ENCODE data around the gene COG5. TPM values are rescaled to one million over a fixed set of nuclear protein-coding genes. Genes with fewer than 3 reads are reported as not detected.

Gene COG5
- total and polyA plus RNA-seq, 2 donors, result 15.4 to 79.4 TPM

DNA sequence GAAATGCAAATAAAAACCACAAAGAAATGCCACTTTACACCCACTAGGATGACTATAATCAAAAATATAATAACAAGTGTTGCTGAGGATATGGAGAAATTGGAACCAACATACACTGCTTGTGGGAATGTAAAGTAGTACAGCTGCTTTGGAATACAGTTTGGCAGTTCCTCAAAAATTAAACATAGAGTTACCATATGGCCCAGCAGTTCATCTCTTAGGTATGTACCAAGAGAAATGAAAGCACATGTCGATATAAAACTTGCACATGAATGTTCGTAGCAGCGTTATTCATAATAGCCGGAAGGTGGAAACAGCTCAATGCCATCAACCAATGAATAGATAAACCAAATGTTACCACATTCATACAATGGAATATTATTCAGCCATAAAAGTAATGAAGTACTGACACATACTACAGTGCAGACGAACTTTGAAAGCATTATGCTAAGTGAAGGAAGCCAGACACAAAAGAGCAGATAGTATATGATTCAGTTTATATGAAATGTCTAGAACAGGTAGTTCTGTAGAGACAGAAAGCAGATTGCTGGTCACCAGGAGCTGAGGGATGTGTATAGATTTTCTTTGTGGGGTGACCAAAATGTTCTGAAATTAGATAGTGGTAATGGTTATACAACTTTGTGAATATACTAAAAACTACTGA lies 28.8 kb upstream of the COG5 start:
- Histone ChIP-seq H3K4me3 (ENCODE audit: low read depth, low read length) (no peak overlapping the region), H3K36me3 (ENCODE audit: insufficient read depth) (peaks cover 4% of the 10 kb centered on the region), H3K4me1 (ENCODE audit: insufficient read depth) (no peaks in the 10 kb centered on the region), H3K27ac (ENCODE audit: low read depth) (no peak overlapping the region)
- 90% methylated on average over 5 of the region's 5 CpGs for WGBS
- DNase-seq (ENCODE audit: extremely low spot score), result no peak

DNA sequence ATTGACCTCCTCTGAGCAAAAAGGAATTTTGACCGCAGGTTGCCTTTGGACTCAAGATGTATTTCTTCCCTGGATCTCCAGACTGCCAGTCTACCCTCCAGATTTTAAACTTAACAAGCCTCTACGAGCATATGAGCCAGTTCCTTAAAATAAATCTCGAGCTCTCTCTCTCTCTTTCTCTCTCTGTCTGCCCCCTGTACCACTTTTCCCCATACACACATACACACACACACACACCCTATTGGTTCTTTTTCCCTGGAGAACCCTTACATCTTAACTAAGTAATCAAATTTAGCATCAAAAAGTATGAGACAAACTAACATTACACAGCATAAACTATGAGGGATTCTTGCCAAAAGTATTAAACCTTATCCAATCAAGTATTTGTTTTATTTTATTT lies 27.7 kb upstream of the COG5 start:
- Histone ChIP-seq H3K36me3 (ENCODE audit: insufficient read depth) (peaks cover 4% of the 10 kb centered on the region), H3K4me3 (ENCODE audit: low read depth, low read length) (no peak overlapping the region), H3K27ac (ENCODE audit: low read depth) (no peak overlapping the region), H3K4me1 (ENCODE audit: insufficient read depth) (no peaks in the 10 kb centered on the region)
- no peak for DNase-seq (ENCODE audit: extremely low spot score)
- 42% methylated on average over 3 of the region's 3 CpGs for WGBS

DNA sequence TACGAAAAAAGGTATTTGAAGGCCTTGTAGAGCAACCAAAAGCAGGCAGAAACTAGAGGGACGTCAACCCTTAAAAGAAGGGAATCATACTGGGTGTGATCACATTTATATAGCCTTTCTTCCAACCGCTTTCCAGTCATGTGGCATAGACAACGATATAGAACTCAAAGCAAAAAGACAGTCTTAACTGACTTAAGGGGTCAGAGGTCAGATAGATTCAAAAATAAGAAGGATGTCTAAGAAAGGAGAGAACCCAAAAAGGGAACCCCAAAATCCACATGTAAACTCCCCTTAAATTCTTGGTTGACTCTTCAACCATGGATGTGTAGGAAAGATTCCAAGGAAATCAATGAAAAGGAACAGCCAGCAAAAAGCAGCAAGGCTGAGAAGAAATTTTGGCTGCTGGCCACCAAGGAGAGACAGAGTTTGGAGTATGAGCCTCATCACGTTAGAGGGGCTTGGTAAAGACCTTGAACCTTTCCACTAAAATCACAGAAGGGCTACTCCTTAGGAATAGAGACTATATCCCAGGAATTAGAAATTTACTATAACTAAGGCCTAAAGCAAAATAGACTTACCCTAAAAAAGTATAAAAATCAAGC lies 24.9 kb upstream of the COG5 start:
- H3K4me3 ChIP-seq (ENCODE audit: low read depth, low read length), result no peak overlapping the region
- 89% methylated on average over 5 of the region's 5 CpGs for WGBS
- H3K36me3 ChIP-seq (ENCODE audit: insufficient read depth), result no peaks in the 10 kb centered on the region
- H3K27ac ChIP-seq (ENCODE audit: low read depth), result no peak overlapping the region
- no peak for DNase-seq (ENCODE audit: extremely low spot score)
- no peaks in the 10 kb centered on the region for H3K4me1 ChIP-seq (ENCODE audit: insufficient read depth)

DNA sequence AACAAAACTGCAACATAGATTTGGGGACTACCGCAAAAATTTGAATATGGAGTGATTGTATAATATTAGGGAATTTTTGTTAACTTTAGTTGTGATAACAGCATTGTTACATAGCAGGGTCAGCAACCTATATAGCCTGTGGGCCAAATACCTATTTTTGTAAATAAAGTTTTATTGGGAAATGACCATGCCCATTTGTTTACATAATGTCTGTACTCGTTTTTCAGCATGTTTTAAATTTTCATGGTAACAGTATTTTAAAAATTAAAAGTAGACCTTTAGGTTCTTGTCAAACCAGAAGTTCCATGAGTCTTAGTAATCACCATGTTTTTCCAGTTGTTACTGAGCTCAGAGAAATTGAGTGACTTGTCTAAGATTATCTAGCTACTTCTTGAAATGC lies 21.0 kb upstream of the COG5 start:
- no peak overlapping the region for H3K27ac ChIP-seq (ENCODE audit: low read depth)
- DNase-seq (ENCODE audit: extremely low spot score), result no peak
- no peaks in the 10 kb centered on the region for H3K4me1 ChIP-seq (ENCODE audit: insufficient read depth)
- H3K4me3 ChIP-seq (ENCODE audit: low read depth, low read length), result no peak overlapping the region
- H3K36me3 ChIP-seq (ENCODE audit: insufficient read depth), result no peaks in the 10 kb centered on the region
- 76% methylated on average over 2 of the region's 2 CpGs for WGBS

DNA sequence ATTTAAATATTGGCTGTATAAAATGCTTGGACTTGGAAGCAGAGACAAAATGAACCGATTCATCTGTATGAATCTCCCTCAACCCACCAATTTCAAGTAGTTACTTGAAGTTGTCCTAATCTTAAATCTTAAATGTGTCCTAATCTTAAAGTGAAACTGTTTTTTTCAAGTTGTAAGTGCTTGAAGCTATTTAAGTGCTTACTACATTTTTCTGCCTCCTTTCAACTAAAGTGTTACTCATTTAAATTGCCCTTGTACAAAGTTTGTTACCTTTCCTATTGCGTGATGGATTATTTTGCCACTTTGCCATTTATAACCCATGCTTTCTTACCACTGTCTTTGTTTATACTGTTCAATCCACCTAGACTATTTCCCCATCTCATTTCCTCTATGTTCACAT lies 19.2 kb upstream of the COG5 start:
- Histone ChIP-seq H3K27ac (ENCODE audit: low read depth) (no peak overlapping the region), H3K4me1 (ENCODE audit: insufficient read depth) (no peaks in the 10 kb centered on the region), H3K4me3 (ENCODE audit: low read depth, low read length) (no peak overlapping the region), H3K36me3 (ENCODE audit: insufficient read depth) (no peaks in the 10 kb centered on the region)
- DNase-seq (ENCODE audit: extremely low spot score), result no peak
- 79% methylated on average over 2 of the region's 2 CpGs for WGBS

DNA sequence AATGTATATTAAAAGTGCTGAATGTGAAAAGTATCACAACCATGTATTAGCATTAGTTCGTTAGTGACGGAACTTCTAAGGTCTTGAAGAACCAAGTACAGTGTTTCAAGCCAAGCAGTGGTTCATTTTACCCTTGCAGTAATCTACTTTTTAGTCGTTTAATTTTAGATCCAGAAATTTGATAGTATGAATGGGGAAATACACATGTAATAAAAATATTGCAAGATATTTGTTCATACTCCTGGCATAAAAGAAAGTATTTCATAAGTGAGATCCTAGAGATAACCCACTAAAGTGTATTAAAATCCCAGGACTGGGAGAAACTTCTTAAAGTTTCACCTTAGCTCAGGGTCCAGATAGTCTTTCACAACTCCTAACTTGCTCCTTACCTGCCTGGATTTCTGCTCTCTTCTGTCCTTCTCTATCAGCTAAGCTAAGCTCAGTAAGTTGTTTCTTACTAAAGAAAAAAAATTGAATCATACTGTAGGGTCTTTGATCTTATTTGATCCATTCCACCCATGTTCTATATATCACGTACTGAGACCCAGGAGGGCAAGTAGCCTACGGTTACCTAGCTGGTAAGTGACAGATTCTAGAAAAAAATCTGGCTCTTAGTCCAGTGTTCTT lies 17.8 kb upstream of the COG5 start:
- no peak overlapping the region for H3K27ac ChIP-seq (ENCODE audit: low read depth)
- WGBS, result 53% methylated on average over 5 of the region's 5 CpGs
- no peaks in the 10 kb centered on the region for H3K4me1 ChIP-seq (ENCODE audit: insufficient read depth)
- H3K36me3 ChIP-seq (ENCODE audit: insufficient read depth), result no peaks in the 10 kb centered on the region
- DNase-seq (ENCODE audit: extremely low spot score), result no peak
- H3K4me3 ChIP-seq (ENCODE audit: low read depth, low read length), result peak overlapping the region; percentile 9

DNA sequence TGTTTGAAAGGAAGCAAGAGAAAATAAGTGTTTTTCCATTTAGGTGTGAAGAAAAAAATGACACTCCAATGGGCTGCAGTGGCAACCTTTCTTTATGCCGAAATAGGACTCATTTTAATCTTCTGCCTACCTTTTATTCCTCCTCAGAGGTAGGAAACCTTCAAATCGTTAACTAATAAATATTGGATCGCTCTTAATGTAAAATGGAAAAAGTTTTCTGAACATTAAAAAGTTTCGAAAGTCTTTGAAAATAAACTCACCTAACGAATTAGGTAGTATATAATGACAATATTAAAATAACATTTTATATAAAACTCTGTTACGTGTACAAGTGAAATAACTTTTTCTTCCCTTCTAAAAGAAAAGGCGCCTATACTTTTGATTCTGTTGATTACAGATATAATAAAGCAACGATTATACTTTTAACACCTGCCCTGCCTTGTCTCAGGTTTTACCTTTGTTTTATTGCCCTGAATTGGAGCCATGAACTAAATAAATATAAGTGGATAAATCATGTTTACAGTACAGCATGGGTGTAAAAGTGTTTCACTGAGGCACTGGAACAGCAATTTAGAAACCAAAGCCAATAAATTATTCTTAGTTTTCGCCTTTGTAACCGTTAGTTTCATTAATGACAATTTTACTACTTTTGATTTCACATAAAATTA lies 17.1 kb upstream of the COG5 start:
- no peak for DNase-seq (ENCODE audit: extremely low spot score)
- Histone ChIP-seq H3K27ac (ENCODE audit: low read depth) (peak overlapping the region; percentile 94), H3K36me3 (ENCODE audit: insufficient read depth) (no peaks in the 10 kb centered on the region), H3K4me1 (ENCODE audit: insufficient read depth) (no peaks in the 10 kb centered on the region), H3K4me3 (ENCODE audit: low read depth, low read length) (peak overlapping the region; percentile 71)
- WGBS, result 39% methylated on average over 10 of the region's 10 CpGs

DNA sequence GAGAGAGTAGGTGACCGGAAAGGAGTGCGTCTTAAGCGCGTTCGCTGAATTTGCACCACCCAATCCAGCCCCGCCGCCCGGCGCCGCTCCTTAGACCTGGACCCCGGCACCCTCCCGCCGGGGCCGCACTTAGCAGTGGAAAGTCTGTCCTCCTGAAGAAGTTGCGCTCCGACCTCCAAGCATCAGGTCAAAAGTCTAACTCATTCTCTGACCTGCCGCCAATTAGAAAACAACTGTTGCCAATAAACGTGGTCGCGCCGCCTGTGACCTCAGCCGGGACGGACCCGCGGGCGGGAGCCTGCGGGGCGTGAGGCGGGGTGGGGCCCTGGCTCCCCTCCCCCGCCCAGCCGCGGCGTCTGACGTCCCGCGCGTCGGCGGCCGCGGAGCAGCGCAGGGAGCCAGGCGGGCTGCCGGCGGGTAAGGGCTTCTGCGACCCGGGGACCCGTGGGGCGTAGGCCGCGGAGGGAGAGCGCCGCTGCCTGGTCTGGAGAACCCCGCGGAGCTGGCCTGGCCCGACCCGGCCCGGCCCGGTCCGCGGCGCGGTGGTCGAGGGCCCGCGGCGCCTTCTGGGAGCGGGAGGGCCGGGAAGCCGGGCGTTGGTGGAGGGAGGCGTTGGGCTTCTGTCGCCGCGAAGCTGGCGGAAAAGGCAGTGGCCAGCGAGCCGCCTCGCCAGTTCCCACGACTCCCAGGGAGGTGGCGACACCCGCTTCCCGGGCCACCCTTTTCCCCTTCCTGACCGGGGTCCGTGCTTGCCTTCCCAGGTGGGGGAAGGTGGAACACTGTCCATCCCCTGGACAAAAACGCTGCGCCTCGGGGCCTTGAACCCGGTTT lies 16.4 kb upstream of the COG5 start, which contains the start of gene BCAP29:
Gene BCAP29 (plus strand): TSS at position 362 of the 831 bp plus-strand sequence. CDS start 527 bp downstream, outside the sequence.
- under 1% methylated on average over 89 of the region's 89 CpGs for WGBS
- Histone ChIP-seq H3K27ac (ENCODE audit: low read depth) (peak within 1 kb of the TSS; percentile 94), H3K4me1 (ENCODE audit: insufficient read depth) (no peaks in the 10 kb centered on the region), H3K36me3 (ENCODE audit: insufficient read depth) (no peaks in the 10 kb centered on the region), H3K4me3 (ENCODE audit: low read depth, low read length) (peak within 1 kb of the TSS; percentile 71)
- DNase-seq (ENCODE audit: extremely low spot score), result peak; percentile 26

DNA sequence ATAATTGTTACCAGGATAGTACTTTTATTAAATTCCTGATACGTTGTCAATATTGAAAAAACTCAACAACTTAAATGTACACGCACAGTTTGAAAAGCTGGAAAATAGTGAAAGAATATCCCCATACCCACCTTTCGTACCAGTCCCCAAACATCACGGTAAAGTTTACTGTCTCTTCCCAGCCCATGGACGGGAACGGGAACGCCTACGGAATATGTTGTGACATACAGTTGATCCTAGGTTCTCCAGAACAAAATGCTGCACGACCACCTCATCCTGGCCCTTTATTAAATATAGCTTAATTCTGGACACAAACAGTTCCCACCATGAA lies 15.8 kb upstream of the COG5 start:
- DNase-seq (ENCODE audit: extremely low spot score), result no peak
- H3K27ac ChIP-seq (ENCODE audit: low read depth), result peak overlapping the region; percentile 94
- 1% methylated on average over 9 of the region's 9 CpGs for WGBS
- peak overlapping the region; percentile 71 for H3K4me3 ChIP-seq (ENCODE audit: low read depth, low read length)
- H3K4me1 ChIP-seq (ENCODE audit: insufficient read depth), result no peaks in the 10 kb centered on the region
- H3K36me3 ChIP-seq (ENCODE audit: insufficient read depth), result no peaks in the 10 kb centered on the region

DNA sequence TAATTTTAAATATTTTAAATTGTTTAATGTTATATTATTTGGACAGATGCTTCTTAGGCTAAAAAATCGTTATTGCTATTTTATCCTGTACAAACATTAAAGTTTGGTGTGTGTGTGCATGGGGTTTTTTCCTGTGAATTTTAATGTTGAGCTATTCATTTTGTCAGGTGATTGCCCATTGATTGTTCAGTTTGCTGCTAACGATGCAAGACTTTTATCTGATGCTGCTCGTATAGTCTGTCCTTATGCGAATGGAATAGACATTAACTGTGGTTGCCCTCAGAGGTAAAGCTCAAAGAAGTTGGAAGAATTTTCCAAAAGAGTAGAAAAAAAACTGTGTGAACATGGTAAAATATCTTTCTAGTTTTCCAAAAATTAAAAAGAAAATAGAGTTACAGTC lies 9.8 kb upstream of the COG5 start:
- no peak overlapping the region for H3K27ac ChIP-seq (ENCODE audit: low read depth)
- no peaks in the 10 kb centered on the region for H3K4me1 ChIP-seq (ENCODE audit: insufficient read depth)
- WGBS, result 87% methylated on average over 4 of the region's 4 CpGs
- no peaks in the 10 kb centered on the region for H3K36me3 ChIP-seq (ENCODE audit: insufficient read depth)
- no peak for DNase-seq (ENCODE audit: extremely low spot score)
- H3K4me3 ChIP-seq (ENCODE audit: low read depth, low read length), result no peak overlapping the region

DNA sequence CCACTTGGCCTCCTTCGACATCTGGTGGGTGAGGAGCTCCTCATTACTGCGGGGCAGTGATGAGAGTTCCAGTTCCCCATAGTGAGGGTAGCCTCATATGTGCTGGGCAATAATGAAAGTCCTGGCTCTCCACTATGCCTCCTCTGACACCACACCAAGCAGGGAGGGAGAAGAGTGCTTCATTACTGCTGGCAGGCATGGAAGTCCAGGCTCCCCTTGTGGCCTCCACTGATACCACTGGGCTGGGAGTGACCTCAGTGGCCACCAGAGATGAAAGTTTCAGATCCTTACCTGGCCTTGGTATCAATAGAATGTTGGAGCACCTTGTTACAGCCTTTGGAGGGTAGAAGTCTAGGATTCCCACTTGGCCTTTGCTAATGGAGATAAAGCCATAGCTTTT lies 6.6 kb upstream of the COG5 start:
- 98% methylated on average over 2 of the region's 2 CpGs for WGBS
- no peak overlapping the region for H3K4me3 ChIP-seq (ENCODE audit: low read depth, low read length)
- no peaks in the 10 kb centered on the region for H3K4me1 ChIP-seq (ENCODE audit: insufficient read depth)
- H3K36me3 ChIP-seq (ENCODE audit: insufficient read depth), result no peaks in the 10 kb centered on the region
- no peak overlapping the region for H3K27ac ChIP-seq (ENCODE audit: low read depth)
- DNase-seq (ENCODE audit: extremely low spot score), result no peak

DNA sequence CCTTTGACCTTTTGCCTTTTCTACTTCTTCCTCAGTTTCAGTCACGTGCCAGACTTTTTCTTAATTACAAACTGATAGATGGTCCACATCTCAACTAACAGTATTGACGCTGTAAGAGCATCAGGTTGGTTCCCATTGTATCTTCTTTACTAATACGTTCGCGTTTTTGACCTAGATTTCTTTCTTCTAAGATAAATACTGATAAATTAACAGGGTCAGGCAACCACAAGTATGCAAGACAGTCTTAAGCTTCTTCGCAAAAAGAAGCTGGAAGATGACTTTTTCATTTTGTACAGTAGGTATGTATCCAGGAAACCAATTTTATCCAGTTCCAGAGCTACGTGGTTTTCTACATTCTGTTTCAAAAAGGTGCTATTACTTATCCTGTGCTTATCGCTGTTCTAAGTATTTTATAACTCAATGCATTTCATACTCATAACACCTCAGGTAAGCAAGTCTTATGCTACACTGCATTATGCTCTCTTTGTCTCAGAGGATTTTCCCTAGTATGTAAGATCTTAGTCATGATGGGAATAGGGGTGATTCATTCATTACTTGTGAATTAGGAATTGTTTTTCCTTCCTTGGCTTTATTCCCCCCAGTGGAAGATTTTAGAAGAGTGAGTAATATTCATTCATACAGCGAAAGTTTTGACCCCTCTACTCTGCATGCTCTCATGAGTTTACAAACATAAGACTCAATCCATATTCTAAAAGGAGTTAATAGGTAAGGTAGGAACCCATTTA lies 1.0 kb upstream of the COG5 start:
- no peaks in the 10 kb centered on the region for H3K36me3 ChIP-seq (ENCODE audit: insufficient read depth)
- no peak for DNase-seq (ENCODE audit: extremely low spot score)
- no peaks in the 10 kb centered on the region for H3K4me1 ChIP-seq (ENCODE audit: insufficient read depth)
- H3K4me3 ChIP-seq (ENCODE audit: low read depth, low read length), result peak overlapping the region; percentile 100
- no peak overlapping the region for H3K27ac ChIP-seq (ENCODE audit: low read depth)
- 42% methylated on average over 9 of the region's 9 CpGs for WGBS
